GM12892 (cell line): Measurements from ENCODE around the gene ARHGAP26.

ENCODE experiments used
- DNase-seq: peaks from one replicate; pipeline ENCODE4 v3.0.0; 2011; ENCODE audit not compliant: insufficient read length
- FAIRE-seq: peaks from 2 replicates; lab custom pipeline; 2011; peaks lifted over from hg19 to GRCh38; lab: Jason Lieb, UNC
- POLR2A ChIP-seq: IDR thresholded peaks from 2 replicates; pipeline ENCODE4 v1.6.1; 2011; ENCODE audit warnings: low read depth, low read length, control low read depth
- POLR2AphosphoS5 ChIP-seq: IDR thresholded peaks from 2 replicates; pipeline ENCODE4 v1.6.1; 2011; ENCODE audit warnings: low read depth, low read length, control low read depth
- TAF1 ChIP-seq: IDR thresholded peaks from 2 replicates; pipeline ENCODE4 v1.6.1; 2011; ENCODE audit warnings: low read depth, mild to moderate bottlenecking, control low read depth, low read length, borderline replicate concordance

Gene ARHGAP26

GRCh38 chr5:142795251-142795650, 25.1 kb downstream of the ARHGAP26 start:
- no peak for TF ChIP-seq POLR2AphosphoS5
- no peak for TF ChIP-seq TAF1
- no peak for TF ChIP-seq POLR2A
- FAIRE-seq = no peak
- no peak for DNase-seq

- FAIRE-seq (no peak), DNase-seq (no peak)
- no peak for TF ChIP-seq TAF1
- TF ChIP-seq POLR2AphosphoS5 = no peak
- no peak for TF ChIP-seq POLR2A
Measured at GRCh38 chr5:142796492-142797109, 26.4 kb downstream of the ARHGAP26 start.

GRCh38 chr5:142797420-142797819, 27.2 kb downstream of the ARHGAP26 start:
- FAIRE-seq (no peak), DNase-seq (no peak)
- TF ChIP-seq POLR2AphosphoS5 = no peak
- TF ChIP-seq TAF1 = no peak
- no peak for TF ChIP-seq POLR2A

DNA sequence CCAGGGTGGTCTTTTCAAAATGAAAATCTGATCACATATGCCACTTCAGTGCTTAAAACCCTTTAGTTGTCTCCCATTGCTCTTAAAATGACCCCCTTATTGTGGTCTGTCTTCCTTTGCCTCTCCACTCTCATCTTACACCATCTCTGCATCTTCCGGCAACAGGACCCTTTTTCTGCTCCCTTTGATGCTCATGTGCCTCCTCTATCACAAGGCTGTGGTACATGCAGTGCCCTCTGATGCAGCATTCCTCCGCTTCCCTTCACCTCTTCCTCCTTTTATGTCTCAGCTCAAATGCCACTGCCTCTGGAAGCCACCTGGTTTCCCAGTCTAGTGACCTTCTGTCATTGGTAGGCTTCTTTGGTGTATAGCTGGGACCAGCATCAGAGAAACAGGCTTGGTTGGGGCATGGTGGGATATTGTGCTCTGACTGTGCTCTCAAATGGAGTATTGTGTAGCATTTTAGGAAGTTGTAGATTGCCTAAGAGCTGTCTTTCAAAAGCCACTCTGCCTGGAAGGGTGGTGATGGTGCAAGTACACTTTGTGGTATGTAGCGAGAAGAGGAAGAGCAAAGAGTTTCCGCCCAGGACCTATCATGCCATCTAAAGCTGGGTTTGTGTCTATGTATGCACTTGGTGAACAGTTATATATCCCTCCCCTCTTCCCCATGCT, 28.1 kb downstream of the ARHGAP26 start:
- FAIRE-seq (no peak), DNase-seq (no peak)
- TF ChIP-seq TAF1 (no peak), POLR2AphosphoS5 (no peak), POLR2A (no peak)

GRCh38 chr5:142800776-142801494, 30.8 kb downstream of the ARHGAP26 start:
- TF ChIP-seq POLR2AphosphoS5 (no peak), TAF1 (no peak), POLR2A (no peak)
- DNase-seq = no peak
- FAIRE-seq = no peak

- DNase-seq (no peak), FAIRE-seq (no peak)
- no peak for TF ChIP-seq POLR2AphosphoS5
- no peak for TF ChIP-seq TAF1
- no peak for TF ChIP-seq POLR2A
Measured at GRCh38 chr5:142801495-142801871, 31.3 kb downstream of the ARHGAP26 start.

GRCh38 chr5:142803428-142804125, 33.4 kb downstream of the ARHGAP26 start:
- FAIRE-seq = no peak
- TF ChIP-seq POLR2A = no peak
- no peak for TF ChIP-seq TAF1
- no peak for TF ChIP-seq POLR2AphosphoS5
- no peak for DNase-seq

DNA sequence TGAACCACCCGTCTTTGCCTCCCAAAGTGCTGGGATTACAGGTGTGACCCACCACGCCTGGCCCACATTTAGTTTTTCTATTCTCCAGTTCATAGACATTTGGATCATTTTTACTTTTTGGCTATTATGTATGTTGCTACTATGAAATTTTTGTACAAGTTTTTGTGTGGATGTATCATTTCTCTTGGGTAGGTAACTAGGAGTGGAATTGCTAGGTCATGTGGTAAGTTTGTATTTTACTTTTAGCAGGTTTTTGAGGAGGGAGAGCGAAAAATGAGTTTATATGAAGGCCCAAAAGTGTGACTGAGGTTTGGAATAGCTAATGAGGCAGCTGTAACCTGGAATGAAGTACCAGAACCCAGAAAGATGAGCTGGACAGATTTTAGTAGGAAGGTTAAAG, 35.2 kb downstream of the ARHGAP26 start:
- no peak for TF ChIP-seq TAF1
- no peak for TF ChIP-seq POLR2AphosphoS5
- TF ChIP-seq POLR2A = no peak
- DNase-seq (no peak), FAIRE-seq (no peak)

- no peak for TF ChIP-seq POLR2AphosphoS5
- TF ChIP-seq POLR2A = no peak
- TF ChIP-seq TAF1 = no peak
- DNase-seq (no peak), FAIRE-seq (no peak)
Measured at GRCh38 chr5:142806841-142807267, 36.7 kb downstream of the ARHGAP26 start.

DNA sequence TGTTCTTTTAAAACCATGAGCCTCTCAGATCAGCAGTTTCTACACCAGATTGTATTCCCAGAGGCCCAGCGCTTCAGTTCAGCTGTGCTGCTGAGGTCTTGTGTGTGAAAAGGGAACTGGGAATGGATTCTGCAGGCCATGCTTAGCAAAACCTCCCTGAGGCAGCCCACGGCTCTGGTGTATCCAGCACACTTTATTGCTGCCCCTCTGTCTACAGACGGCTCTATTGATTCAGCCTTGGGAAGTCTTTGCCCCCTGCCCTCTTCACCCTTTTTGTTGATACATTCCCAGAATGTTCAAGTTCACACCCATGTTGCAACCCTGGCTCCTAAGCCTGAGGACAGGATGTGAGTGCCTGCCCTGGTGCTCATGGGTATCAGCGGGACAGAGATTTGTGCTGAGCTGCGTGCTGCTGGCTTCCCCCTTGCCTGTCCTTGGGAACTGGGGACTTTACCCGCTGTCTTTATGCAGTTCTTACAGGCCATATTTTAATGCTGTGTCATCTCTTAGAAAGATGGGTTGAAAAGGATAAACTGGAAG, 37.3 kb downstream of the ARHGAP26 start:
- FAIRE-seq = no peak
- no peak for DNase-seq
- TF ChIP-seq POLR2A (no peak), POLR2AphosphoS5 (no peak), TAF1 (no peak)

- TF ChIP-seq POLR2AphosphoS5 (no peak), POLR2A (no peak), TAF1 (no peak)
- FAIRE-seq (no peak), DNase-seq (no peak)
Measured at GRCh38 chr5:142808878-142809598, 38.9 kb downstream of the ARHGAP26 start.
